Skeletal muscle satellite cell (primary cell): ENCODE results near the gene SLC39A12.

Experiments used
- H3K27me3 ChIP-seq: 2 replicates; pipeline ENCODE4 v1.7.0; 2013; ENCODE audit warnings: low read length; ENCODE audit not compliant: control insufficient read depth, insufficient read depth
- H3K36me3 ChIP-seq: 2 replicates; pipeline ENCODE4 v1.7.0; 2013; ENCODE audit warnings: mild to moderate bottlenecking, control low read depth, low read length; ENCODE audit not compliant: insufficient read depth
- H3K4me1 ChIP-seq: 2 replicates; pipeline ENCODE4 v1.7.0; 2013; ENCODE audit warnings: low read length; ENCODE audit not compliant: control insufficient read depth, insufficient read depth
- H3K4me2 ChIP-seq: 2 replicates; pipeline ENCODE4 v1.7.0; 2013; ENCODE audit warnings: mild to moderate bottlenecking, low read length
- H3K4me3 ChIP-seq: 2 replicates; pipeline ENCODE4 v1.7.0; 2013; ENCODE audit warnings: low read length
- H3K9ac ChIP-seq: 2 replicates; pipeline ENCODE4 v1.7.0; 2013; ENCODE audit warnings: mild to moderate bottlenecking, low read depth, low read length, moderate library complexity
- H3K9me3 ChIP-seq: replicated peaks from 2 replicates; pipeline ENCODE4 v1.7.0; 2013; ENCODE audit warnings: mild to moderate bottlenecking, control low read depth, low read length

SLC39A12 gene

GRCh38 chr10:18005781-18006456 is 54.2 kb downstream of the SLC39A12 start:
- Histone ChIP-seq H3K36me3 (no peaks in the 10 kb centered on the region), H3K27me3 (no peaks in the 10 kb centered on the region), H3K9ac (no peak overlapping the region), H3K9me3 (no peaks in the 10 kb centered on the region), H3K4me1 (peaks cover 16% of the 10 kb centered on the region), H3K4me3 (peak overlapping the region; percentile 42), H3K4me2 (peak overlapping the region; percentile 68)

GRCh38 chr10:18008986-18009385 is 57.3 kb downstream of the SLC39A12 start:
- Histone ChIP-seq H3K4me2 (no peak overlapping the region), H3K27me3 (no peaks in the 10 kb centered on the region), H3K4me3 (no peak overlapping the region), H3K4me1 (peaks cover 16% of the 10 kb centered on the region), H3K9me3 (no peaks in the 10 kb centered on the region), H3K9ac (no peak overlapping the region), H3K36me3 (no peaks in the 10 kb centered on the region)

- no peak overlapping the region for H3K9ac ChIP-seq
- H3K4me2 ChIP-seq: no peak overlapping the region
- peaks cover 16% of the 10 kb centered on the region for H3K4me1 ChIP-seq
- no peaks in the 10 kb centered on the region for H3K9me3 ChIP-seq
- H3K27me3 ChIP-seq: peaks cover 2% of the 10 kb centered on the region
- H3K36me3 ChIP-seq: no peaks in the 10 kb centered on the region
- no peak overlapping the region for H3K4me3 ChIP-seq
These were observed 58.3 kb downstream of the SLC39A12 start for GRCh38 chr10:18010050-18010449.

- Histone ChIP-seq H3K4me1 (no peaks in the 10 kb centered on the region), H3K9ac (no peak overlapping the region), H3K4me2 (no peak overlapping the region), H3K27me3 (no peaks in the 10 kb centered on the region), H3K9me3 (no peaks in the 10 kb centered on the region), H3K36me3 (no peaks in the 10 kb centered on the region), H3K4me3 (no peak overlapping the region)
These were observed 68.8 kb downstream of the SLC39A12 start for GRCh38 chr10:18020523-18020922.

- Histone ChIP-seq H3K27me3 (peaks cover under 1% of the 10 kb centered on the region), H3K36me3 (no peaks in the 10 kb centered on the region), H3K4me1 (no peaks in the 10 kb centered on the region), H3K4me2 (no peak overlapping the region), H3K4me3 (no peak overlapping the region), H3K9me3 (no peaks in the 10 kb centered on the region), H3K9ac (no peak overlapping the region)
These were observed 70.2 kb downstream of the SLC39A12 start for GRCh38 chr10:18021725-18022480.

GRCh38 chr10:18043148-18044006 is 91.7 kb downstream of the SLC39A12 start:
- Histone ChIP-seq H3K4me3 (no peak overlapping the region), H3K9ac (no peak overlapping the region), H3K36me3 (no peaks in the 10 kb centered on the region), H3K9me3 (no peaks in the 10 kb centered on the region), H3K4me2 (no peak overlapping the region), H3K4me1 (peaks cover 32% of the 10 kb centered on the region), H3K27me3 (no peaks in the 10 kb centered on the region)

- no peaks in the 10 kb centered on the region for H3K27me3 ChIP-seq
- no peak overlapping the region for H3K4me3 ChIP-seq
- H3K4me1 ChIP-seq: peaks cover 32% of the 10 kb centered on the region
- no peak overlapping the region for H3K9ac ChIP-seq
- peak overlapping the region; percentile 22 for H3K4me2 ChIP-seq
- no peaks in the 10 kb centered on the region for H3K9me3 ChIP-seq
- no peaks in the 10 kb centered on the region for H3K36me3 ChIP-seq
These were observed 93.4 kb downstream of the SLC39A12 start for GRCh38 chr10:18044976-18045720.

GRCh38 chr10:18056583-18056982 is 104.9 kb downstream of the SLC39A12 start:
- H3K36me3 ChIP-seq: no peaks in the 10 kb centered on the region
- H3K27me3 ChIP-seq: no peaks in the 10 kb centered on the region
- H3K9me3 ChIP-seq: no peaks in the 10 kb centered on the region
- no peak overlapping the region for H3K4me2 ChIP-seq
- no peak overlapping the region for H3K4me3 ChIP-seq
- no peak overlapping the region for H3K9ac ChIP-seq
- no peaks in the 10 kb centered on the region for H3K4me1 ChIP-seq

- Histone ChIP-seq H3K4me3 (no peak overlapping the region), H3K9ac (no peak overlapping the region), H3K36me3 (no peaks in the 10 kb centered on the region), H3K27me3 (peaks cover 3% of the 10 kb centered on the region), H3K9me3 (no peaks in the 10 kb centered on the region), H3K4me2 (no peak overlapping the region), H3K4me1 (no peaks in the 10 kb centered on the region)
These were observed 108.3 kb downstream of the SLC39A12 start for GRCh38 chr10:18059826-18060559.

GRCh38 chr10:18066947-18067346 is 115.2 kb downstream of the SLC39A12 start:
- Histone ChIP-seq H3K4me2 (no peak overlapping the region), H3K9ac (no peak overlapping the region)

More at GRCh38 chr10:18066947-18067346, 115.2 kb downstream of the SLC39A12 start:
- Histone ChIP-seq H3K36me3 (no peaks in the 10 kb centered on the region), H3K4me3 (no peak overlapping the region), H3K4me1 (no peaks in the 10 kb centered on the region), H3K27me3 (peaks cover 5% of the 10 kb centered on the region), H3K9me3 (no peaks in the 10 kb centered on the region)
